IMR-90 (cell line): ENCODE measurements around the gene SLC1A7. TPM values are rescaled to one million over a fixed set of nuclear protein-coding genes. Genes with fewer than 3 reads are reported as not detected.

Source experiments
- ATAC-seq: fragments of 200-7000 bp; cut with Tn5 transposase; 2 replicates; pipeline ENCODE4 v1.9.1; 2020; ENCODE audit warnings: low read depth, mild to moderate bottlenecking, moderate library complexity
- BruUV-seq: library from RNA; stranded (reverse); fragments of 400-500 nt; replicated peaks from 2 replicates; lab custom pipeline; 2021; lab: Mats Ljungman, UMichigan
- CTCF ChIA-PET: fragments of 300-600 bp; formaldehyde crosslinking; extraction: SDS; loops from one replicate; lab custom pipeline; 2021; ENCODE audit warnings: antibody characterized with exemption; lab: Yijun Ruan, JAX
- POLR2A ChIA-PET: fragments of 300-600 bp; sonication (Branson Sonifier 250); formaldehyde crosslinking; loops from one replicate; lab custom pipeline; 2022; ENCODE audit warnings: antibody characterized with exemption; ENCODE audit not compliant: unreplicated experiment; lab: Charles Lee
- DNase-seq: peaks from one replicate; pipeline ENCODE4 v3.0.0; 2013
- H2AFZ ChIP-seq: replicated peaks from 2 replicates; pipeline ENCODE3; 2013; ENCODE audit warnings: low read length, mild to moderate bottlenecking; ENCODE audit not compliant: poor library complexity
- H2AK5ac ChIP-seq: 2 replicates; pipeline ENCODE4 v1.6.1; 2013; ENCODE audit warnings: low read depth, low read length, inconsistent platforms
- H2AK9ac ChIP-seq: replicated peaks from 2 replicates; pipeline ENCODE3; 2013; ENCODE audit warnings: mild to moderate bottlenecking, low read depth, low read length, moderate library complexity; ENCODE audit not compliant: poor library complexity
- H2BK120ac ChIP-seq: 2 replicates; pipeline ENCODE4 v1.6.1; 2013; ENCODE audit warnings: low read depth, low read length, inconsistent platforms
- H2BK15ac ChIP-seq: 3 replicates; pipeline ENCODE4 v1.6.1; 2013; ENCODE audit warnings: low read depth, low read length, inconsistent platforms
- H2BK20ac ChIP-seq: 2 replicates; pipeline ENCODE4 v1.6.1; 2013; ENCODE audit warnings: low read depth, mild to moderate bottlenecking, inconsistent platforms, low read length, moderate library complexity
- H2BK5ac ChIP-seq: 2 replicates; pipeline ENCODE4 v1.6.1; 2013; ENCODE audit warnings: mild to moderate bottlenecking, low read depth, low read length, inconsistent platforms; ENCODE audit not compliant: poor library complexity, severe bottlenecking
- H3K14ac ChIP-seq: replicated peaks from 2 replicates; pipeline ENCODE4 v1.6.1; 2013; ENCODE audit warnings: low read depth, low read length, inconsistent platforms
- H3K18ac ChIP-seq: 2 replicates; pipeline ENCODE4 v1.6.1; 2013; ENCODE audit warnings: low read depth, low read length, control low read depth
- H3K23ac ChIP-seq: 2 replicates; pipeline ENCODE4 v1.6.1; 2013; ENCODE audit warnings: low read depth, low read length, inconsistent platforms
- H3K27ac ChIP-seq: 2 replicates; pipeline ENCODE4 v1.5.1; 2013; ENCODE audit warnings: mild to moderate bottlenecking, control low read depth, low read length; ENCODE audit not compliant: insufficient read depth
- H3K27me3 ChIP-seq: 2 replicates; pipeline ENCODE4 v1.6.1; 2013; ENCODE audit warnings: low read length; ENCODE audit not compliant: control insufficient read depth, insufficient read depth
- H3K36me3 ChIP-seq: 2 replicates; pipeline ENCODE4 v1.6.1; 2013; ENCODE audit warnings: low read length, mixed read lengths; ENCODE audit not compliant: control insufficient read depth, insufficient read depth
- H3K4ac ChIP-seq: 2 replicates; pipeline ENCODE4 v1.6.1; 2013; ENCODE audit warnings: low read depth, low read length, inconsistent platforms
- H3K4me1 ChIP-seq: 2 replicates; pipeline ENCODE4 v1.6.1; 2013; ENCODE audit warnings: low read length, mixed read lengths; ENCODE audit not compliant: control insufficient read depth, insufficient read depth
- H3K4me2 ChIP-seq: 2 replicates; pipeline ENCODE4 v1.6.1; 2013; ENCODE audit warnings: low read depth, mild to moderate bottlenecking, control low read depth, low read length, moderate library complexity
- H3K4me3 ChIP-seq: 2 replicates; pipeline ENCODE4 v1.5.1; 2013; ENCODE audit warnings: low read depth, mild to moderate bottlenecking, control low read depth, low read length, moderate library complexity; ENCODE audit not compliant: insufficient read depth
- H3K56ac ChIP-seq: 2 replicates; pipeline ENCODE4 v1.6.1; 2013; ENCODE audit warnings: low read length, inconsistent platforms; ENCODE audit not compliant: insufficient read depth; ENCODE audit errors: extremely low read depth
- H3K79me1 ChIP-seq, 2 experiments: 2 replicates each; pipeline ENCODE4 v1.6.1; 2013; ENCODE audit warnings: low read length in 2 of 2, inconsistent platforms in 1 of 2, low read depth in 1 of 2
- H3K9ac ChIP-seq: 2 replicates; pipeline ENCODE4 v1.6.1; 2013; ENCODE audit warnings: low read depth, low read length, control low read depth
- H3K9me1 ChIP-seq: 2 replicates; pipeline ENCODE4 v1.6.1; 2013; ENCODE audit warnings: low read length, inconsistent platforms; ENCODE audit not compliant: insufficient read depth
- H3K9me3 ChIP-seq: 2 replicates; pipeline ENCODE4 v1.6.1; 2013; ENCODE audit warnings: low read length; ENCODE audit not compliant: control insufficient read depth, insufficient read depth
- H4K20me1 ChIP-seq: 2 replicates; pipeline ENCODE4 v1.6.1; 2013; ENCODE audit warnings: low read length, inconsistent platforms; ENCODE audit not compliant: insufficient read depth
- H4K5ac ChIP-seq: 2 replicates; pipeline ENCODE4 v1.6.1; 2013; ENCODE audit warnings: mild to moderate bottlenecking, low read depth, low read length, control low read depth
- H4K8ac ChIP-seq, 2 experiments: 2 replicates each; pipeline ENCODE4 v1.6.1; 2013; ENCODE audit warnings: low read depth in 2 of 2, low read length in 2 of 2, control low read depth in 1 of 2, inconsistent platforms in 1 of 2
- H4K91ac ChIP-seq: 2 replicates; pipeline ENCODE4 v1.6.1; 2013; ENCODE audit warnings: low read depth, low read length, inconsistent platforms; ENCODE audit not compliant: insufficient read depth
- CEBPB ChIP-seq: IDR thresholded peaks from 2 replicates; pipeline ENCODE4 v1.6.1; 2012; ENCODE audit warnings: low read depth, low read length, improper control_type of control experiment
- CHD1 ChIP-seq: IDR thresholded peaks from 2 replicates; pipeline ENCODE4 v1.6.1; 2012; ENCODE audit warnings: low read depth, low read length, improper control_type of control experiment
- ELK1 ChIP-seq: fragments of 150-350 bp; IDR thresholded peaks from 2 replicates; pipeline ENCODE4 v1.6.1; 2016; ENCODE audit warnings: low read depth, mild to moderate bottlenecking, low read length, moderate library complexity, borderline replicate concordance
- FOS ChIP-seq: fragments of 150-350 bp; IDR thresholded peaks from 2 replicates; pipeline ENCODE4 v1.6.1; 2016; ENCODE audit warnings: low read depth, low read length
- MAFK ChIP-seq: IDR thresholded peaks from 2 replicates; pipeline ENCODE4 v1.6.1; 2012; ENCODE audit warnings: low read depth, low read length, improper control_type of control experiment
- MAZ ChIP-seq: IDR thresholded peaks from 2 replicates; pipeline ENCODE4 v1.6.1; 2012; ENCODE audit warnings: low read depth, mild to moderate bottlenecking, low read length, improper control_type of control experiment, moderate library complexity, borderline replicate concordance
- MXI1 ChIP-seq: IDR thresholded peaks from 2 replicates; pipeline ENCODE4 v1.6.1; 2012; ENCODE audit warnings: low read depth, mild to moderate bottlenecking, low read length, moderate library complexity, borderline replicate concordance
- RCOR1 ChIP-seq: IDR thresholded peaks from 2 replicates; pipeline ENCODE4 v1.6.1; 2012; ENCODE audit warnings: mild to moderate bottlenecking, low read length, improper control_type of control experiment; ENCODE audit not compliant: insufficient replicate concordance
- SMC3 ChIP-seq: fragments of 150-350 bp; IDR thresholded peaks from 2 replicates; pipeline ENCODE4 v1.6.1; 2016; ENCODE audit warnings: low read depth, mild to moderate bottlenecking, antibody characterized with exemption, low read length, moderate library complexity
- WGBS, 2 experiments: methylation state at CpG; one replicate each; pipeline versions ENCODE4 v1.1.5 to v1.1.7; 2013; ENCODE audit warnings: missing lambda C conversion rate in 2 of 2; ENCODE audit not compliant: insufficient read length in 1 of 2; ENCODE audit errors: extremely low coverage in 2 of 2; 5-methylcytosine and 5-hydroxymethylcytosine counted together
- dilution Hi-C: fragments of 300-500 bp; cut with HindIII; formaldehyde crosslinking; loops from one replicate; pipeline ENCODE4 v1.14.3; 2018; ENCODE audit warnings: low sequenced_read_pairs; ENCODE audit not compliant: unreplicated experiment
- in situ Hi-C: fragments of 300-500 bp; cut with MboI; formaldehyde crosslinking; loops from 3 replicates; pipeline ENCODE4 v1.14.3; 2019; ENCODE audit warnings: low sequenced_read_pairs, inconsistent platforms, mixed read lengths
- intact Hi-C: fragments of 100-400 bp; cut with micrococcal nuclease; formaldehyde crosslinking; loops from 2 replicates; pipeline ENCODE4 v1.10.0; 2022
- polyA plus RNA-seq, 3 experiments: library from polyadenylated mRNA; depleted of rRNA; stranded (reverse); fragments of >200 nt; gene quantifications; 2 replicates each; pipeline ENCODE4 v1.2.3, GENCODE V29; 2012; ENCODE audit warnings: low replicate concordance in 1 of 3
- total RNA-seq: library from RNA; depleted of rRNA; stranded (reverse); fragments of >200 nt; gene quantifications from 2 replicates; pipeline ENCODE4 v1.2.3, GENCODE V29; 2012
- TF ChIP-seq, protein P1 (sequence below): conservative IDR thresholded peaks from 2 replicates; pipeline ENCODE4 v1.5.1; 2012; ENCODE audit warnings: mild to moderate bottlenecking, low read depth, low read length, improper control_type of control experiment

SLC1A7 gene
- total and polyA plus RNA-seq, 2 of the 4 experiments (the other 2 are of a cell fraction): 0.05 TPM; not detected in 1

GRCh38 chr1:53155534-53155933, 13.1 kb upstream of the SLC1A7 start:
- Histone ChIP-seq H3K9ac (no peak overlapping the region), H2BK120ac (no peak overlapping the region), H4K20me1 (no peaks in the 10 kb centered on the region), H4K91ac (no peak overlapping the region), H3K56ac (no peak overlapping the region), H2AFZ (no peak overlapping the region), H2AK9ac (no peak overlapping the region), H4K5ac (no peak overlapping the region), H3K4ac (no peak overlapping the region), H3K9me1 (no peaks in the 10 kb centered on the region), H3K18ac (no peak overlapping the region), H2BK5ac (no peak overlapping the region), H4K8ac (no peak overlapping the region), H2BK20ac (no peak overlapping the region), H3K27me3 (no peaks in the 10 kb centered on the region), H3K27ac (no peak overlapping the region), H2BK15ac (no peak overlapping the region), H2AK5ac (no peak overlapping the region), H3K4me2 (no peak overlapping the region), H3K79me1 (no peaks in the 10 kb centered on the region), H3K23ac (no peak overlapping the region), H3K4me3 (no peak overlapping the region), H3K9me3 (no peaks in the 10 kb centered on the region), H3K4me1 (no peaks in the 10 kb centered on the region), H3K14ac (no peak overlapping the region), H3K36me3 (no peaks in the 10 kb centered on the region)
- intact Hi-C loops: no loop called here
- CTCF ChIA-PET: no interaction called here
- in situ Hi-C loops: no loop called here
- DNase-seq: no peak
- no CpG with 5 or more reads among the region's 1 CpG for WGBS, 2 experiments
- no peak for ATAC-seq
- no peak for TF ChIP-seq CHD1
- no peak for TF ChIP-seq ELK1
- TF ChIP-seq SMC3: no peak
- TF ChIP-seq MAFK: no peak
- TF ChIP-seq RCOR1: no peak
- TF ChIP-seq, protein P1, sequence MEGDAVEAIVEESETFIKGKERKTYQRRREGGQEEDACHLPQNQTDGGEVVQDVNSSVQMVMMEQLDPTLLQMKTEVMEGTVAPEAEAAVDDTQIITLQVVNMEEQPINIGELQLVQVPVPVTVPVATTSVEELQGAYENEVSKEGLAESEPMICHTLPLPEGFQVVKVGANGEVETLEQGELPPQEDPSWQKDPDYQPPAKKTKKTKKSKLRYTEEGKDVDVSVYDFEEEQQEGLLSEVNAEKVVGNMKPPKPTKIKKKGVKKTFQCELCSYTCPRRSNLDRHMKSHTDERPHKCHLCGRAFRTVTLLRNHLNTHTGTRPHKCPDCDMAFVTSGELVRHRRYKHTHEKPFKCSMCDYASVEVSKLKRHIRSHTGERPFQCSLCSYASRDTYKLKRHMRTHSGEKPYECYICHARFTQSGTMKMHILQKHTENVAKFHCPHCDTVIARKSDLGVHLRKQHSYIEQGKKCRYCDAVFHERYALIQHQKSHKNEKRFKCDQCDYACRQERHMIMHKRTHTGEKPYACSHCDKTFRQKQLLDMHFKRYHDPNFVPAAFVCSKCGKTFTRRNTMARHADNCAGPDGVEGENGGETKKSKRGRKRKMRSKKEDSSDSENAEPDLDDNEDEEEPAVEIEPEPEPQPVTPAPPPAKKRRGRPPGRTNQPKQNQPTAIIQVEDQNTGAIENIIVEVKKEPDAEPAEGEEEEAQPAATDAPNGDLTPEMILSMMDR: no peak
- TF ChIP-seq CEBPB: no peak
- no peak for TF ChIP-seq FOS
- no peak for TF ChIP-seq MXI1
- TF ChIP-seq MAZ: no peak
- POLR2A ChIA-PET: no interaction called here
- dilution Hi-C loops: no loop called here
- BruUV-seq: no TSS peak
